Lower lobe of right lung (tissue), 2 donors: ENCODE results near the gene KRT78. TPM values are rescaled to one million over a fixed set of nuclear protein-coding genes. Genes with fewer than 3 reads are reported as not detected.
"Not testable (repeated sequence)": the region's sequence is repeated elsewhere in the genome, so short reads cannot be mapped to it uniquely, and the experiment has no call there.

ENCODE experiments used
- ATAC-seq, 2 donors: fragments of 200-7000 bp; cut with Tn5 transposase; one replicate each; pipeline ENCODE4 v1.9.1; 2020 to 2022; ENCODE audit warnings: mild to moderate bottlenecking in 2 of 2, moderate library complexity in 2 of 2
- DNase-seq: peaks from one replicate; pipeline ENCODE4 v3.0.0-alpha.2; 2020
- H3K27ac ChIP-seq: fragments of 200-600 bp; one replicate; pipeline ENCODE4 v1.8.0; 2022
- H3K27me3 ChIP-seq: fragments of 200-600 bp; one replicate; pipeline ENCODE4 v1.8.0; 2022; ENCODE audit warnings: low read depth
- H3K36me3 ChIP-seq: fragments of 200-600 bp; one replicate; pipeline ENCODE4 v1.8.0; 2022; ENCODE audit warnings: mild to moderate bottlenecking
- H3K4me1 ChIP-seq: fragments of 200-600 bp; one replicate; pipeline ENCODE4 v1.8.0; 2022
- H3K4me3 ChIP-seq: fragments of 200-600 bp; one replicate; pipeline ENCODE4 v1.8.0; 2022; ENCODE audit warnings: mild to moderate bottlenecking
- H3K9me3 ChIP-seq: fragments of 200-600 bp; one replicate; pipeline ENCODE4 v1.8.0; 2022
- CTCF ChIP-seq: fragments of 200-600 bp; IDR thresholded peaks from one replicate; pipeline ENCODE4 v1.8.0; 2022; ENCODE audit warnings: antibody characterized with exemption, mild to moderate bottlenecking
- intact Hi-C: fragments of 100-400 bp; cut with DNase I; formaldehyde crosslinking; loops from one replicate; pipeline ENCODE4 v1.11.0; 2022
- total RNA-seq: library from RNA; stranded (reverse); fragmentation: NEBNext Ultra II Directional; extraction: Animal tissue kit (Norgen Biotek cat#: 25700); gene quantifications from one replicate; pipeline ENCODE4 v1.2.1, GENCODE V29; 2021
- donor health status: DM: no; HTN: yes; CAD: no; lungs with severe emphysema.

Gene KRT78
- total RNA-seq, 1 donor from 2014 or later = not detected

- no peak for DNase-seq
- H3K4me3 ChIP-seq = no peak overlapping the region
- H3K36me3 ChIP-seq = no peaks in the 10 kb centered on the region
- H3K9me3 ChIP-seq = no peaks in the 10 kb centered on the region
- peaks cover 4% of the 10 kb centered on the region for H3K4me1 ChIP-seq
- no peak overlapping the region for H3K27ac ChIP-seq
- no peak for ATAC-seq
- intact Hi-C loops = no loop called here
- H3K27me3 ChIP-seq = no peaks in the 10 kb centered on the region
- no peak for TF ChIP-seq CTCF
Observed at GRCh38 chr12:52891044-52891443, 42.2 kb upstream of the KRT78 start.

GRCh38 chr12:52890417-52890816 lies 41.6 kb upstream of the KRT78 start:
- Histone ChIP-seq H3K4me1 (no peaks in the 10 kb centered on the region), H3K4me3 (no peak overlapping the region), H3K27me3 (no peaks in the 10 kb centered on the region), H3K9me3 (no peaks in the 10 kb centered on the region), H3K36me3 (no peaks in the 10 kb centered on the region), H3K27ac (no peak overlapping the region)
- TF ChIP-seq CTCF = no peak
- ATAC-seq (no peak), DNase-seq (no peak)
- intact Hi-C loops = no loop called here

- TF ChIP-seq CTCF = peak; percentile 95
- peaks cover 14% of the 10 kb centered on the region for H3K4me1 ChIP-seq
- intact Hi-C loops = loop anchor here (5.0 to 10.0 kb wide), 2 partner anchors 100 to 302 kb away; no protein-coding TSS in a partner anchor
- no peaks in the 10 kb centered on the region for H3K36me3 ChIP-seq
- peaks cover 8% of the 10 kb centered on the region for H3K27me3 ChIP-seq
- peak; percentile 85 for DNase-seq
- H3K27ac ChIP-seq = no peak overlapping the region
- no peaks in the 10 kb centered on the region for H3K9me3 ChIP-seq
- no peak overlapping the region for H3K4me3 ChIP-seq
- peak; percentile 88 to 89 for ATAC-seq
Observed at GRCh38 chr12:52884526-52885293, 35.9 kb upstream of the KRT78 start.

GRCh38 chr12:52880499-52880898 lies 31.7 kb upstream of the KRT78 start:
- H3K4me1 ChIP-seq = peaks cover 21% of the 10 kb centered on the region
- DNase-seq, H3K27ac ChIP-seq, H3K4me3 ChIP-seq, ATAC-seq, H3K36me3 ChIP-seq, H3K9me3 ChIP-seq, H3K27me3 ChIP-seq: not testable (repeated sequence)
- intact Hi-C loops = loop anchor here (5.0 to 10.0 kb wide), 2 partner anchors 104 to 298 kb away; no protein-coding TSS in a partner anchor

GRCh38 chr12:52879394-52880351 lies 30.9 kb upstream of the KRT78 start:
- peak; percentile 80 for DNase-seq

More at GRCh38 chr12:52879394-52880351, 30.9 kb upstream of the KRT78 start:
- no peaks in the 10 kb centered on the region for H3K36me3 ChIP-seq
- TF ChIP-seq CTCF = peak; percentile 62
- peaks cover 8% of the 10 kb centered on the region for H3K27me3 ChIP-seq
- H3K4me3 ChIP-seq = peak overlapping the region; percentile 38
- H3K27ac ChIP-seq = no peak overlapping the region
- H3K9me3 ChIP-seq = no peaks in the 10 kb centered on the region
- peaks cover 22% of the 10 kb centered on the region for H3K4me1 ChIP-seq
- peak; percentile 89 to 90 for ATAC-seq
- intact Hi-C loops = loop anchor here (5.0 to 10.0 kb wide), 2 partner anchors 105 to 297 kb away; no protein-coding TSS in a partner anchor
